NCI-H146 treated with DMSO at 0.1 percent for 48 hours (cell line): ENCODE measurements around the gene GDF9.

ENCODE experiments used
- DNase-seq: peaks from one replicate; lab custom pipeline; 2025; ENCODE audit not compliant: unreplicated experiment; lab: John Stamatoyannopoulos, UW

The GDF9 gene

GRCh38 chr5:132866342-132867045 is at the start of gene GDF9, which contains the start of gene UQCRQ:
Gene GDF9 (minus strand): TSS chr5:132866469. CDS start chr5:132864533, 1,936 bp downstream.
Gene UQCRQ (plus strand): TSS chr5:132866642. CDS start chr5:132866882, 240 bp downstream.
- peak; percentile 89 for DNase-seq

DNA sequence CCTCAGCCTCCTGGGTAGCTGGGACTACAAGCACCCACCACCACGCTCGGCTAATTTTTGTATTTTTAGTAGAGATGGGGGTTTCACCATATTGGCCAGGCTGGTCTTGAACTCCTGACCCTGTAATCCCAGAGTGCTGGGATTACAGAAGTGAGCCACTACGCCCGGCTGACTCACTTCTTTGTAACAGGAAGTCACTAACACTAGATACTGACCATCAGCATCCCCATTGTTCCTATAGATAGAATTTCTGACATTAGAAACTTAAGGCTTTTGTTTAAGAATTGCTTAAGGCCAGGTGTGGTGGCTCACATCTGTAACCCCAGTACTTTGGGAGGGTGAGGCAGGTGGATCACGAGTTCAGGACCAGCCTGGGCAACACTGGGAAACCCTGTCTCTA is 49.4 kb upstream of the GDF9 start:
- no peak for DNase-seq

DNA sequence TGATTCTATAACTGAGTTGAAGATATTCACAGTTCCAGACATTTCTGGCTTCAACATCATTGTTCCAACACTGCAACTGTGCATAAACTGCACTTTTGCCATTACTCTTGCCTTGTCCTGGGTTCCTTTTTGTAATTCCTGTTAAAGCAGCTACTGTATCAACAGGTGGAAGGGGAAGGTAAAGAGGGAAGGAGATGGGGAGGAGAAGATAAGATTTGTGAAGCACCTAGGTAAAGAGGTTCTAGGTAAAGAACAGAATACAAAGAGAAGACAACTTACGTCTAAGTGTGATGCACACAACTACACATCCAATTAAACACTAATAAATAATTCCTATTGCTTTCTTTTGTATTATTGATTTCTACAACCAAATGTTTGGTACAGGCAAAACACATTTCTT is 43.4 kb upstream of the GDF9 start:
- DNase-seq, result no peak

GRCh38 chr5:132907161-132907560 is 40.9 kb upstream of the GDF9 start:
- DNase-seq, result no peak

- peak; percentile 68 for DNase-seq
These were observed 39.7 kb upstream of the GDF9 start for GRCh38 chr5:132905938-132906337.

- DNase-seq, result no peak
These were observed 35.5 kb upstream of the GDF9 start for GRCh38 chr5:132901730-132902129.

- DNase-seq, result peak; percentile 52
These were observed 34.8 kb upstream of the GDF9 start for GRCh38 chr5:132901036-132901435.

DNA sequence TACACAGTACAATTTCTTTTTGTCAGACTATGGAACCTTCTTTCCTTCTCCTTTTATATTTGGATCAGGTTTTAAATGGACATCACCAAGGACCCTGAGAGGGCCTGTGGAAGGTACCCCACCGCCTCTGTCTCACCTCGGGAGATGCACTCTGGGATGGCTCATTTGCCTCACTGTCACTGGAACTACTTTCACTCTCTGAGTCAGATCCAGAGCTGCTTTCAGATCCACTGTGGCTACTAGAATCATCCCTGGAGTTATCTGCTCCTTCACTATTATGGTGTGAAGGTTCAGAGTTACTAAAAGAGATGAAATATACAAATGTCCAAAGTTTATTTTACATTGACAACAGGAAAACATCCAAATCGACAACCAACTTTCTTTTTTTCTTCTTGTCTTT is 31.8 kb upstream of the GDF9 start:
- DNase-seq, result no peak

DNA sequence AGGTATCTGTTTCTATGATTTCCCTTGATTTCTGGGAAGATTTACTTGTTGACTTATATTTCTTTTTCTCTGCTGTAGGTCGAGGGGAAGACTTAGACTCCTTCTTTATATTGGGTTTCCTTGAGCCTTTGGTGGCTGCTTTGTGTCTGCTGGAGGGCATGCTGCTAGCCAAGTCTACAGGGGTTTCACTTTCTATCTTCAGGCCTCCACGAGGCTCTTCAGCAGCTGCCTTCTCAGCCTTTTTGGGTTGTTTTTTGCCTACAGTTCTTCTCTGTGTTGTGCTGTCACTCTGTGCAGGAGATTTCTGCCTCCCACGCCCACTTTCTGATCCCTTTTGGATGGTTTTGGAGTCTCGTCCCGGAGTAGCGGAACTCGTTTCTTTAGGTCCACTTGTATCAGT is 30.4 kb upstream of the GDF9 start:
- DNase-seq, result no peak

- DNase-seq, result no peak
These were observed 29.5 kb upstream of the GDF9 start for GRCh38 chr5:132895719-132896305.

DNA sequence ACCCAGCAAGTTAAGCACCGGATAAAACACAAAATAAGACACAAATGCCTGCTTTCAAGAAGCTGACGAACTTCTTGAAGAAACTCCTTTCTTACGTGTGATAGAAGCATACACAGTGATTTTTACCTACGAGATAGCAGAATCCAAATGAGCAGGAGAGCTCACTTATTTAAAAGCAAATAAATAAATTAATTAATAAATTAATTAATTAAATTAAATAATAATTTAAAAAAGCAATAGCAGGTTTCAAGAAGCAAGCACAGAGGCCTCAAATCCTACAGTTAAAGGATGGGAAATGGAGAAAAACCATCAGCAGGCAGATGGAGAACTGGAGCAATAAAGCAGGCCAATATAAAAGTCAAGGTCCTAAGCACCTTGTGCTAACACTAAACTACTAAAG is 24.5 kb upstream of the GDF9 start:
- no peak for DNase-seq

DNA sequence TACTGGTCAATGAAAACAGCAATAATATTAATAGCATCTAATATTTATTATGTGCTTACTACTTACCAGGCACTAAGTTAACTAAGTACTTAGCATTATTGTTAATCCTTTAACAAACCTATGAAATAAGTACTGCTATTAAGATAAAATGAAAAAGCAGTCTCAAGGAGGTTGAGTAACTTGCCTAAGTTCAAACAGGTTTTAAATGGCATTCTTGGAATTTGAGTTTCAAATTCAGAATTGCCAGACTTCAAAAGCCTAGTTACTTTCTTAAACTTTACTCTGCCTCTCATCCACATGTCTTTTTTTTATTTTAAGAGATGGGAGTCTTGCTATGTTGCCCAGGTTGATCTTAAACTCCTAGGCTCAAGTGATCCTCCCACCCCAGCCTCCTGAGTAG is 23.2 kb upstream of the GDF9 start:
- DNase-seq, result no peak

DNA sequence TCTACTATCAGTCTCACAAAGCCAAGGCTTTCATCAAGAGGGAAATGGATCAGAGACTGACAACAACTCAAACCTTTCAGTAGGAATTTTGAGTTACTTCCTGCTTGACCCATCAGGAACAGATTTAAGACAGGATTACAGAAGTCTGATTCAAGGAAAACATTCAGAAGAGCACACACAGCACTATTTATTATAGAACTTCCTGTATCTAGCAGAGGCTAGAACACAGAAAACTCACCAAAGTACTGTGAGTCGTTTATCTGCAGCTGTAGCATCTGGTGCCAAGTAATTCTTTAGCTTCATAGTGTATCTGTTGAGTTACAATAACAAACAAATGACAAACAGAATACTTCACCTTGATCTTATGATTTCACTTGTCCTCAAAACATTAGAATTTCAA is 21.0 kb upstream of the GDF9 start:
- DNase-seq, result no peak

- no peak for DNase-seq
These were observed 20.0 kb upstream of the GDF9 start for GRCh38 chr5:132886064-132886823.

GRCh38 chr5:132884548-132884947 is 18.3 kb upstream of the GDF9 start:
- no peak for DNase-seq

GRCh38 chr5:132883261-132883834 is 17.1 kb upstream of the GDF9 start:
- DNase-seq, result no peak

DNA sequence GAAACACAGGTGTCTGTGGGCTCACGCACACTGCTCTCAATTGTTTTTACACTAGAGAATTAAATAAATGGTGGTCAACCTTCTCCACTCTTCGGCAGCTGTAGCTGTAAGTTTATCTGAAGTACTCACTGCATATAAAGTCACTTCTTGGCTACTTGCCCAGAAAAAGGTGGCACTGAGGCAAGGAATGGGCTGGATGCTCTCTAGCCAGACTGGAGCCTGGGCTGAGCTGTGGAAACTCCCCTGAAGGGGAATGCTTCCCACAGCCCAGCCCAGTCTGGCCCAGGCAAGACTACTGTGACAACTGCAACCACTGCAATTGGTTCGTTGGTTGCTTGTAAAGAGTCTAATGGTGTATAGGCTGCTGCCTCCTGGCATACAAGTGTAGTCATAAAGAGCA is 11.7 kb upstream of the GDF9 start:
- DNase-seq, result no peak

DNA sequence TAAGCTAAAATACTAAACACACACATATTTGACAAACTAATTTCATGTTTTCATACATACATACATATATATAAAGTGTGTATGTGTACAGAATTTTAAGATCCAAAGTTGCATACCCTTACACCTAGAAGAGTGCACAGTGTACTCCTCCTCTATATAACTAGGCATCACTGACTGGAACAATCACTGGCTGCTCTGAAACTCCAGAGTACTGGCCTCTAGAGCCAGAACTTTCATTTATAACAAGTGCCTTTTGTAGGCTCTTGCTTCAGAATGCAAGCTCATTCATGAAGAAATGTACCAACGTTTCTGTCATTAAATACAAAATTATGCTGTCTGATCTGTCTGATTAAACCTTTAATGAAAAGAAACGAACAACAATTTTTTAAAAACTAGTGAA is 11.2 kb upstream of the GDF9 start:
- DNase-seq, result no peak

GRCh38 chr5:132876020-132876759 is 9.9 kb upstream of the GDF9 start:
- DNase-seq, result no peak

DNA sequence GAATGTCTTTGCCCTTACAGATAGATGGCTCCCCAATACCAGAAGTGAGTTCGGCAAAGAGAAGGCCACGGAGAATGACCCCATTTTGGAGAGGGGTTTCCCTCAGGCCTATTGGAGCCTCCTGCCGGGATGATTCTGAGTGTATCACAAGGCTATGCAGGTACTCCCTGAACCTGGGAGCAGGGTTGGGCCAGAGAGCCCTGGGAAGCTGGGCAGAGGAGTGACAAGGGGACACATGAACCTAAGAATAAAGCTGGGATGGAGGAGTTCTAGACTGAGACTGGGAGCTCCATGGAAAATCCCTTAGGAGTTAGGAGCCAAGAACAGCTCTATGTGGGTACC is 7.6 kb upstream of the GDF9 start:
- DNase-seq, result no peak
